ENCODE results near the gene KRTAP20-3.

Gene KRTAP20-3

DNA sequence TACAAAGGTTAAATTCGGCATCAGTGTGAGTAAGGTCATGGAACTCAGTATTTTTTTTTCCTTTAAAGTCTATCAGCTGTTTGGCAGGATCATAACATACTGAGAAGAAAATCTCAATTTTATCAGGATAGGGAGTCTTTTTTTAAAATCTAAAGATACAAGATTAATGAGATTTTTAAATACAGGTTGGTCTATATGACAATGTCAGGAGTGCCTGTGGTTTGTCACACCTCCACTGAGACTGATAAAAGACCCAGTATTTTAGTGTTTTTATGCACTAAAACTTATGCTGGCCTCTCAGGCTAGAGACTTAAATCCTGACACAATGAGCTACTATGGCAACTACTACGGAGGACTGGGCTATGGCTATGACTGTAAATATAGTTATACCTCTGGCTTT is at the start of gene KRTAP20-3:
Gene KRTAP20-3 (plus strand): TSS at position 301 of the 400 bp plus-strand sequence.
- no peak for DNase-seq

DNA sequence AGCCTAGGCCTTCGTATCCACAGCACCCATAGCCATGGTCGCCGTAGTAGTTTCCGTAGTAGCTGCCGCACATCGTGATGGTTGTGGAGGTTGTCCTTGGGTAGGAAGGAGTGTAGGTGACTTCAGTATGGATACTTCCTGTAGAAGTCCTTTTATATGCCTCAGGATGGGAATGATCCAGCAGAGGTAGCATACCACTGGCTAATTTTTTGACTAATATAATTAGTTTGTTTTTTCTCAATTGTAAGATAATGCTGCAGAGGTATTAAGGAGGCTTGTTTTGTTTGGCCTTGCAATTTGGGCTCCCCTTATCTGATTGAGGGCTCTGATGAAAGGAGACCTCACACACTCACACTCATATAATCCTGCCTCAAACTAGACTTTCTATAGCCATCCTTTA is 43.9 kb upstream of the KRTAP20-3 start, which contains the start of gene KRTAP6-2:
Gene KRTAP6-2 (minus strand): TSS at position 101 of the 400 bp plus-strand sequence. CDS start 28 bp downstream, at position 73.
- DNase-seq = no peak

DNA sequence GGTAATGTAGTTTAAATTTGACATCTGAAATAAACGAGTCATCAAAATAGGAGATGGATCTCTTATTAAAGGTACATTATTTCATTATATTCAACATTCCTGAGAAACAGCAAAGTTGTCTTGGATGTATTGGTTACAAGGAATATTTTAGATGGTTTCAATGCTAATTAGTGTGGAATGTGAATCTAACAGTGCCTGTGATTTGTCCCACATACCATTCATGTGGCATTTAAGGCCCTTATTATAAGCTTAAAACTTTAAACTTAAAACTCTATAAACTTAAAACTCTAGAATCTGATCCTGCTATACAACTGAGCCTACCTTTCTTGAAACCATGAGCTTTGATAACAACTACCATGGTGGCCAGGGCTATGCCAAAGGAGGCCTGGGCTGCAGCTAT is 41.9 kb upstream of the KRTAP20-3 start, which contains the start of gene KRTAP22-1:
Gene KRTAP22-1 (plus strand): TSS at position 301 of the 400 bp plus-strand sequence.
- DNase-seq = no peak

DNA sequence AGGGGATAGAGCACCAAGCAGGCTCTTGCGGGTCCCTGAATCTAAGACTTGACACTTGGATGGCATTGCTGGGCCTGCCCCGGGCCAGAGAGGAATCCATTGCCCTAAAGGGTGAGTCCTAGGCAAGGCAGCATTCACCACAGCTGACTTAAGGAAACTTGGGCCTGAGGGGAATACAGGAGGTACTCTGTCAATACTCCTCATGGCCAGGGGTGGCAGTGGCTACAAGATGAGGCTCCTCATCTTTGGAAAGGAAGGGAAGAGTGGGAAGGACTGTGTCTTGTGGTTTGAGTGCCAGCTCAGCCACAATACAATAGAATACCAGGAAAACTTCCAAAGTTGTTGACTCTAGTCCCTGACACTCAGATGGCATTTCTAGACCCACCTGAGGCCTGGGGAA is 36.7 kb upstream of the KRTAP20-3 start:
- no peak for DNase-seq

DNA sequence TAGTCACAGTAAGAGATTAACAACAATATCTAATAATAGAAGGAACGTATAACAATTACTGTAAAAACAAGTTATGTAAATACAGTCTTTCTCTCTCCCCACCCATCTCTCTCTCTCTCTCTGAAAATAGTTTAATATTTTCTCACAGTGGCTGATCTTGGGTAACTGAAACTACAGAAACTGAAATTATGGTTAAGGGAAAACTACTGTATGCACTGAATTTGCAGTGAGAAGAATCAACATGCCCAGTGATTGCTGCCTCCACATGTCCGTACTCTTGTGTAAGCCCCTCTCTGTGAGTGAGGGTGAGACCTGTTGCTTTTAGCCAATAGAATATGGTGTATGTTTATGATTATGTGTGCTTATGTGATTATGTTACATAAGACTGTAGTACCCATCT is 30.5 kb upstream of the KRTAP20-3 start:
- no peak for DNase-seq

DNA sequence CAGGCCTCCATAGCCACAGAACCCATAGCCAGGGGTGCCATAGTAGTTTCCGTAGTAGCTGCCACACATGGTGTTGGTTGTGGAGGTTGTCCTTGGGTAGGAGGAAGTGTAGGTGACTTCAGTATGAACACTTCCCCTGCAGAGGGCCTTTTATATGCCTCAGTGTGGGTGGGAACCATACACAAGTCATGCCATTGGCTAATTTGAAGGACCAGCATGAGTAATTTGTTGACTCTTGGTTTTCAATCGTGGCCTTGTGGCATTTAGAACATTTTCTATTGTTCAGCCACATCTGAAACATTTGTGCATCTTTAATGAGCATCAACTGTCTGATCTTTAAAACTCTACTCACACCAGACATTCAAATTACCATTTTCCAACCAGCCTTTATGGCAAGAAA is 28.8 kb upstream of the KRTAP20-3 start, which contains the start of gene KRTAP6-1:
Gene KRTAP6-1 (minus strand): TSS at position 95 of the 400 bp plus-strand sequence. CDS start 26 bp downstream, at position 69.
- no peak for DNase-seq

DNA sequence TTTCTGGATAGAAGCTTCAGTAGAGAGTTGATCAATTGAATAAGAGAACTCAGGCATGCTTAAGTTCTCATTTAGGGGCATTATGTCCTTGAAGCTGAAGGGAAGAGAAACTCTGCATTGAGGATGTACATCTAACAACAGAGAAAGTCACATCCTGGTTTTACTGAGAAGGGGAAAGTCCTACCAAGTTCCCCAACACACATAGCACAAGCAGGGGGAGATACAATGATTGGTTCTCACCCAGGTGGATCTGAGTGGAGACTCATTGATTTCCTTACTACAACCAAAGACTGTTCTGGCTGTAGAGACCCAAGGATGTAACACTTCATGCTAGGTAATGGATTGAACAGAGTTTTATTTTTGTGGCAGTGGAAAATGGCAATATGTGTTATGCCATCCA is 27.5 kb upstream of the KRTAP20-3 start:
- no peak for DNase-seq

DNA sequence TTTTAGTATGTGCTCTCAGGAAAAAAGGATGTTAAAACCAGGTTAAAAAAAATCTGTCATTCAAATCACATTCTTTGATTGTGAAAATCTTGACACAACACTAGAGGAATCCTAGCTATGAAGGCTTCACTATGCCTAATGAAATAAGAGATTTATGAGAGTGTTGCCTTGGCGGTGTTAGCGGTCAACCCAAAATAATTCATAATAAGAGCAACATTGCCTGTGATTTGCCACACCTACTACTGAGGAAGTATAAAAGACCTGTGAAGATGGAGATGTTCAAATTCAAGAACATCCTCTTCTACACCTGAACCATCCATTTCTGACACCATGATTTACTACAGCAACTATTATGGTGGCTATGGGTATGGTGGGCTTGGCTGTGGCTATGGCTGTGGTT is 26.5 kb upstream of the KRTAP20-3 start, which contains the start of gene KRTAP20-1:
Gene KRTAP20-1 (plus strand): TSS at position 301 of the 400 bp plus-strand sequence. CDS start 30 bp downstream, at position 331.
- DNase-seq = no peak

DNA sequence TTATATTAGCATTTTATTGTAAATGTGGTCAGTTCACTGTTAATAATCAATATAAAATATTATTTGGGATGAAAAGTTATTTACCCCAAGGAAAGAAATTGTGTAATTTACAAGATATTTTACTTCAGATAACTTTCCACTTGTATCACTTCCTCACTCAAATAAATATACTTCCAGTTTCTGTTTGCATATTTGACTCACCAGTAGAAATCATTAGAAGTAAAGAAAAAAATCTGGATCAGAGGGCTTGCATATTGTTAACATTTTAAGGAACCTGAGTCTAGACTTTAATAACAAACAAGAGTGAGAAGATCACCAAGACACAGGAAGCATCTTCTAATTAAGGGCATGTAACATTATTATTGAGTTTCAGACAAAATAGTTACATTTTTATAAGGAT is 22.6 kb upstream of the KRTAP20-3 start:
- DNase-seq = no peak

DNA sequence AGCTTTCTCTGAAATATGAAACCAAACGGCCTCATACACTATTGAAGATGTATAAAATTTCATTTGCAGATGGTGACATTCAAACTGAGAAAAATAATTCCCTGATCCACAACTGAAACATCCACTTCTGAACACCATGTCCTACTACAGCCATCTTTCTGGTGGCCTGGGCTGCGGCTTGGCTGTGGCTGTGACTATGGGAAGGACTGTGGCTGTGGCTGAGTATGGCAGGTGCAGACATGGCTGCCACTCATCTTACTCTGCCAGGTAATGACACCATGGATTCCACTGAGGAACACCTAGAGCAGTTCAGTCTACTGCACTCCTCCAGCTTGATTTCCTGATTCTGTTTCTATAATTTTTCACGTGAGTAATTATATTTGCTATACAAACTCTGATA is 22.1 kb upstream of the KRTAP20-3 start, which contains the start of gene KRTAP20-4:
Gene KRTAP20-4 (plus strand): TSS at position 106 of the 400 bp plus-strand sequence.
- DNase-seq = no peak

DNA sequence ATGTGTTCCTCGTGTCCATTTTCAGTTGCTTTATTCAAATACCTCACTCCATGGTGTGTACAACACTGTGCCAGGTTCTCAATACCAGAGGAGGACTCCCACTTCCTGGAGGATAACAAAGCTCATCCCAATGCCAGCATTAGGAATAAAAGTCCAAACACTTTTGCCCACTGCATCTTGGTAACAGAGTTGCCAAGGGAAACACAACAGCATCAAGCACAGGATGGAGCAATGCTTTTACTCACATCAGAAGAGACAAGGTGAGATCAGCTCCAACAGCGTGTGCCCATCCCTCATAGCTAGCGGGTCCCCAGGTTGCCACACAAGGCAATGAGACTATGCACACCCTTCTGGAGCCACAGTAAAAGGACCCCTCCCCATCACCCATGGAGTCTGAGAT is 19.3 kb upstream of the KRTAP20-3 start:
- DNase-seq = no peak

DNA sequence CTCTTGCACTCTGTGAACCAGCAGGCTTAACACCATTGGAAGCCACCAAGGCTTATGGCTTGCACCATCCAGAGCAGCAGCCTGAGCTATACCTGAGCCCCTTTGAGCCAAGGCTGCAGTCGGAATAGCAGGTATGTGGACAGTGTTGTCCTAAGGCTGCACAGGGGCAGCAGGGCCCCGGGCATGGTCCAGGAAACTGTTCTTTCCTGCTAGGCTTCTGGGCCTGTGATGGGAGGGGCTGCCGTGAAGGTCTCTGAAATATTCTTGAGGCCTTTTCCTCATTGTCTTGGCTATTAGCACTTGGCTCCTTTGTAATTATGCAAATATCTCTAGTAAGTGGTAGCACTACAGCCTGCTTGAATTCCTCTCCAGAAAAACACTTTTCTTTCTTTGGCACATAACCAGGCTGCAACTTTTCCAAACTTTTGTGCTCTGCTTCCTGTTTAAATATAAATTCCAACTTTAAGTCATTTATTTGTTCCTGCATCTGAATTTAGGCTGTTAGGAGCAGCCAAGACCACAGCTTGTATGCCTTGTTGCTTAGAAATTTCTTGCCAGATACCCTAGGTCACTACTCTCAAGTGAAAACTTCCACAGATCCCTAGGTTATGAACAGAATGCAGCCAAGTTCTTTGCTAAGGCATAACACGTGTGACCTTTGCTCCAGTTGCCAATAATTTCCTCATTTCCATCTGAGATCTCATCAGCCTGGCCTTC is 17.1 kb upstream of the KRTAP20-3 start:
- DNase-seq = no peak

DNA sequence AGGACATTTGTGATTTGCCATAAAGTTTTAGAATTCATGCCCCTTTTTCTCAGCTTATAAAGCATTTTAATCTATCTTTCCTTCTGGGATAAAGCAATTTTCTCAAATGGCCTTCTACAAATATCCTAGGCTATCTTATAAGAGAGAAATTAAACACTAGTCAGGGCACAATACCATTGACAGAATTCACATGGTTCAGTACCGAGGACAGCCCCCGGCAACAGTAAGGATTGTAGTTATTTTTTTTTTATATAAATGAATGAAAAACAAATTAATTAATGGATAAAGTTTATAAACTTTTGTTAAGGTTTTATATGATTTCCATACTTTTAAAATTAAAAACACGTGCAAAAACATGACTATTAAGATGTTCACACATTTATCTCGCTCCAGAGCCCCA is 14.6 kb upstream of the KRTAP20-3 start:
- no peak for DNase-seq

DNA sequence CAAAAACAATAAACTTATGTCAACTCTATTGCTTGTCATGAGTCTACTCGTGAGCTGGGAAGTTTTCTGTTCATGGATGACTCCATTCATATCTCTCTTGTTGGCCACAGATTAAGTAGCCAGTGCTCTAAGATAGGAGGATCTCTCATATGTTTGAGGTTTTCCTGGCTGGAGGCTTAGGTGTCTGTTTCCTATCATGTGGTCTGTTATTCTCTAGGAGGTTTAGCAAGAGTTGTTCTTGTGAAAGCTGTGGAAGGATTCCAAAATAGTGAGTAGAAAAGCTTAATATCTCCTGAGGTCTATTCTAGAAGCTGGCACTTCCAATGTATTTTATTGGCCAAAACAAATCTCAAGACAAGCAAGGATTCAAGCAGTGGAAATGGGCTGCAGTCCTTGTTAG is 13.5 kb upstream of the KRTAP20-3 start:
- DNase-seq = no peak

DNA sequence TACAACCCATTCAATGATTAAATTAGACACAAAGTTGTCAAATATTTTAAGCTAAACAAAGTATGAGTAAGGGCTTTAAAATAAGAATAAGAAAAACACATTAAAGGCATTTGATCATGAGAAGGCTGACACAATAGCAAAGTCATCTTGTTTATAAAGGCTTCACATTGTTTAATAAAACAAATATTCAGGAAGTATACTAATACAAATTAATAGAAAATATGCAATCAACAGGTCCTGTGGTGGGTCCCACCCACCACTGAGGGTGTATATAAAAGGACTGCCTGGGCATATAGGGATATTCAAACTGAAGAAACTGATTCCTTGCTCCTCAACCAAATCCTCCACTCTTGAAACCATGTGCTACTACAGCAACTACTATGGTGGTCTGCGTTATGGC is 7.8 kb upstream of the KRTAP20-3 start, which contains the start of gene KRTAP20-2:
Gene KRTAP20-2 (plus strand): TSS at position 301 of the 400 bp plus-strand sequence. CDS start 58 bp downstream, at position 359.
- DNase-seq = no peak

DNA sequence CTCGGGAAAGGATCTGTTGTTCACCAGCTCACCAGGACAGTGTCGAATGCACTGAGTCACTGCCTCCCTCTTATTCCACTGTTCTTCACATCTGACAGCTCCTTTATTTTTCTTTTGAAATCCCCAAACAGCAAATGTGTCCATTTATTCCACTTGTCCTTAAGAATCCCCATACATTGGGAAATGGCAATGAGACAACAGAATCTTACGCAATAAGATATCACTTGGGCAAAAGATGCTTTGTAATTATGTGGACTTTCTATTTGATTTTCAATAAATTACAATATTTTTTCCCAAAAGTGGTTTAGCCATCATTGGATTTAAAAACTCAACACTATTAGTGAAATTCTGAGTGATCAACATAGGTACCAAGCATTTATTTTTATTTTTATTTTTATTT is 4.0 kb upstream of the KRTAP20-3 start:
- no peak for DNase-seq

DNA sequence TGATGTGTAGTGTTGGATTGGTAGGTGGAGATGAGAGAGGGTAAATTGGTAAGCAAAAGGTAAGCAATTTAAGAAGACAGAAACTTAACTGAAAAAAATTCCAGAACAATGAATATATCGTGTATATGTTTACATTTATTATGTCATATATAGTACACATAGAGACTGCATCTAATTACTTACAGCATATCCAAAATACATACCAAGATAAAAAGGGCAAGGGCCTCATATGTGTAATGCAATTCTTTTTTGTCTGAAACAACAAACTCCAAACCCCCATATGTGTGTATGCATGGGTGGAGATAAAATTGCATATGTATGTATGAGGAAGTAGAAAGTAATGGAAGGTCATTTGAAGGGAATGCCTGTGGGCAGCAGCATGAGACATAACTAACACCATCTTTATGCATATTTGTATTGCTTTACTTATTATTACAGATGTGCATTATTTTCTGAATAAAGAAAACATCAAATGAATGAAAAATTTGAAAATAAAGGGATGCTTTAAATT is 4.3 kb downstream of the KRTAP20-3 start:
- DNase-seq = no peak

DNA sequence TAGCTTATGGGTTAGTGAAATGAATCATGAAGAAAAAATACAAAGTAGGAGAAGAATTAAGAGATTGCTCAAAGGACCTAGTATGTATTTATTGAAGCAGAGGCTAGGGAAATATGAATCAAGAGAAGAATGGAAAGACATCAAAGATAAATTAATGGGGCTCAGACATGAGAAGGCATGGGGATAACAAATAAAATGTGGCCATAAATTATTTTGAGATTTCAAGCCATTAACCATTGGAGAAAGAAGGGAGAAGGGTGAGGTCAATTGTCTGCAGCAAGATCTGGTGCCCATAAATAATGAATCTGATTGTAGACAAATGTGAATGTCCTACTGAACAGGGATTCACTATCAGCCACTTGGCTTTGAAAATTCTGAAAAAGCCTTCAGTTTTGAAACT is 10.2 kb downstream of the KRTAP20-3 start:
- DNase-seq = no peak

DNA sequence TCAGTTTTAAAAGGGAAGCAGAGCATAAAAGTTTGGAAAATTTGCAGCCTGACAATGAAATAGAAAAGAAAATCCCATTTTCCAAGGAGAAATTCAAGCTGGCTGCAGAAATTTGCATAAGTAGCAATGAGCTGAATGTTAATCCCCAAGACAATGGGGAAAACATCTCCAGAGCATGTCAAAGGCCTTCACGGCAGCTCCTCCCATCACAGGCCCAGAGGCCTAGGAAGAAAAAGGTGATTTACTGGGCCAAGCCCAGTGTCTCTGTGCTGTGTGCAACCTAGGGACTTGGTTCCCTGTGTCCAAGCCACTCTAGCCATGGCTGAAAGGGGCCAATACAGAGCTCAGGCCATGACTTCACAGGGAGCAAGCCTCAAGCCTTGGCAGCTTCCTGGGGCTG is 26.1 kb downstream of the KRTAP20-3 start:
- no peak for DNase-seq

DNA sequence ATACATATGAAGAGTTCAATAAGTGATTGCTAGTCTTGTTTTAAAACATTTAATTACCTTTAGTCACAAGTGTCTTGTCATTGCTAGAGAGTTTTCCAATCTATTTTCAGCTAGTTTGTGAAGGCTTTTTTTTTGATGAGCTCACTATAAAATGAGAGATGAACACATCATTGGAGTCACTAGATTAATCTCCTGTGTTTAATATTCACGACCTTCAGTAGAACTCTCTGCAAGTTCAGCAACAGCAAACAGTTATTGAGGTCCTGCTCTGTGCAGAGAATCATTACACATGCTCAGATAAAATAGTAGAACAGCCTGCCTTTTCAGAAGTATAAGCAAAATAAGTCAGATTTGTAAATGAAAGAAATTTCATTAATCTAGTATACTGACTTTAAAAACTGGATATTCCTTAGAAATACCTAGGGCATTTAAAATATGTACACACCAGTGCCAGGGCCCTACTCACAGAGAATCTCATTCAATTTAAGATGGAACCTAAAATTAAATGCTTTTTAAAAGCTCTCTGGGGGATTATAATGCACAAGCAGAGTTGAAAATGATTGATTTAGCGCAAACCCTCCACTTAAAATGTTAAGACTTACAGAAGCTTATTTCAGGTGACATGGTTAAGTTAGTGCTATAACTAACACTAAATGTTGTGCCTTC is 30.5 kb downstream of the KRTAP20-3 start:
- DNase-seq = no peak

DNA sequence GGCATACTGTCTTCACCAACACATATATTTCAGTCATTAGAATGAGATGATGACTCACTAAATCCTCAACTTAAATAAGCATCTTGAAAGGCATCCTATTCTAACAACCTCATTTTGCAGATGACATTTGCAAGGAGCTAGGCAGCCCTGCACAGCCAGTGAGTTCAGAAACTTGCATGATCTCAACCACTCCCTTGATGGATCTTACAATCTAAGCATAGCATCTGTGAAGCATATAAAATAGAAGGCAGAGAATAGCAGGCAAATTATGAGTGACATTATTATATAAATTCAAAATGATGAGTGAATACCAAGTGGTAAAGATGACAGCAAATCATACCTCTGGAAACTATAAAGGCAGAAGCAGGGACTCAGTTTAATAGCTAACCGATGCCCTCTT is 31.6 kb downstream of the KRTAP20-3 start:
- no peak for DNase-seq

DNA sequence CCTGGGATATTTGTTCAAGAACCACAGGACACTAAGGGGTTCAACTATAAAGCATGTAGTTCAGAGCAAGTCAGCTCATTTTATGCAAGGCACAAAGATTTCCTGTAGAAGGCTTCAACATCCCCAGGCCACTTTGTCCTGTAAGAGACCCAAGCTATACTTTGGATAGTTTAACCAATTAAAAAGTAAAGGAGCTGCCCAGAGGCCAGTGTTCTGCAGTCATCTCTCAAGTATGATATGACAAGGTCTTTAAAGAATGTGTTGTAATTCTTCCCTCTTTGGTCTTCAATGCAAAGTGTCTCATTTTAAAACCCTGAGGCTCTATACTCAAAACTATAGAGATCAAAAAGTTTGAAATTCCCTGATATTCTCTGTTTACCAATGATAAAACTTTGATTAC is 34.1 kb downstream of the KRTAP20-3 start:
- DNase-seq = no peak

DNA sequence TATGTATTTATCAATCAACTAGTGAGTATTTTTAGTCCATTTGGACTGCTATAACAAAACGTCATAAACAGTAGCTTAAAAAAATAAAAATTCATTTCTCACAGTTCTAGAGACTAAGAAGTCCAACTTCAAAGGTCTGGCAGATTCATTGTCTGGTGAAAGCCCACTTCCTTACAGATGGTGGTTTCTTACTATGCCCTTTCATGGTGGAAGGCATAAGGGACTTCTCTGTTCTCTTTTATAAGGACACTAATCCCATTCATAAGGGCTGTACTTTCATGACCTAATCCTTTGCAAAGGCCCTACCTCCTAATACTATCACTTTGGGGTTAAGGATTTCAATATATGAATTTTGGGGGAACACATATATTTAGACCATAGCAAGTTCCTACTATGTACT is 37.9 kb downstream of the KRTAP20-3 start:
- no peak for DNase-seq

DNA sequence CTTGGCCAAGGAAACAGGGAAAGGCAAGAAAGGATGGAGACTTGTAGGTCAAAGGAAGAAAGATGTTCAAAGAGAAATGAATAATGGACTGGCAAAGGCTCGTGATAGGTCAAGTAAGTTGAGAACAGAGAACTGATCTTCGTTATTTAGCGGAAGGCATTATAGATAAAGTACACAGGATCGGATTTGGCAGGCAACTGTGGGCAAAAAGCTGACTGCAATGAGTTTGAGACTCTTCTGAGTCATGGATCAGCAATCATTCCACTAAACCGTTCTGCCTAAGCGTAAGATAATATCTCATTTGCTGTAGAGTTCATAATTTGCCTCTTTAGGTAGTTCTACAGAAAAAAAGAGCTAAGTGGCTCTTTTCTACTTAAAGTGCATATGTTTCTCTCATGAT is 41.8 kb downstream of the KRTAP20-3 start:
- no peak for DNase-seq

Measured in CD4-positive, alpha-beta T cell treated with Interferon alpha-2 for 1 hour (primary cell).